ENCODE measurements around the gene TCP11L2. TPM values are rescaled to one million over a fixed set of nuclear protein-coding genes. Genes with fewer than 3 reads are reported as not detected.

TCP11L2 gene
- total RNA-seq, 1 donor = 42.4 TPM

- no peak overlapping the region for H3K4me3 ChIP-seq (ENCODE audit: low read depth, low read length)
- no peak for DNase-seq (ENCODE audit: low read depth)
- TF ChIP-seq CTCF (IDR thresholded peaks at IDR 0.05; ENCODE audit: insufficient read depth, low read length) = no peak
Measured at GRCh38 chr12:106333010-106333409, 30.5 kb downstream of the TCP11L2 start.

- TF ChIP-seq CTCF (IDR thresholded peaks at IDR 0.05; ENCODE audit: insufficient read depth, low read length) = no peak
- no peak overlapping the region for H3K4me3 ChIP-seq (ENCODE audit: low read depth, low read length)
- no peak for DNase-seq (ENCODE audit: low read depth)
Measured at GRCh38 chr12:106333756-106334155, 31.2 kb downstream of the TCP11L2 start.

GRCh38 chr12:106341086-106341877, 38.7 kb downstream of the TCP11L2 start:
- no peak for TF ChIP-seq CTCF (IDR thresholded peaks at IDR 0.05; ENCODE audit: insufficient read depth, low read length)
- H3K4me3 ChIP-seq (ENCODE audit: low read depth, low read length) = no peak overlapping the region
- DNase-seq (ENCODE audit: low read depth) = peak; percentile 72

GRCh38 chr12:106342397-106343213, 40.1 kb downstream of the TCP11L2 start:
- H3K4me3 ChIP-seq (ENCODE audit: low read depth, low read length) = peak overlapping the region; percentile 47
- DNase-seq (ENCODE audit: low read depth) = peak; percentile 92
- no peak for TF ChIP-seq CTCF (IDR thresholded peaks at IDR 0.05; ENCODE audit: insufficient read depth, low read length)

- no peak for TF ChIP-seq CTCF (IDR thresholded peaks at IDR 0.05; ENCODE audit: insufficient read depth, low read length)
- no peak for DNase-seq (ENCODE audit: low read depth)
Measured at GRCh38 chr12:106343214-106343528, 40.6 kb downstream of the TCP11L2 start.

GRCh38 chr12:106344131-106344530, 41.6 kb downstream of the TCP11L2 start:
- TF ChIP-seq CTCF (IDR thresholded peaks at IDR 0.05; ENCODE audit: insufficient read depth, low read length) = no peak
- no peak for DNase-seq (ENCODE audit: low read depth)
- H3K4me3 ChIP-seq (ENCODE audit: low read depth, low read length) = no peak overlapping the region

More at GRCh38 chr12:106343214-106343528, 40.6 kb downstream of the TCP11L2 start:
- peak overlapping the region; percentile 47 for H3K4me3 ChIP-seq (ENCODE audit: low read depth, low read length)

Measured in fibroblast of the aortic adventitia (primary cell).